SU-DHL-6 (cell line): ENCODE data around the gene ZSCAN31.
A peak's percentile ranks its signal among the peaks of the same experiment; 100 is the strongest.

Experiments used
- H2AFZ ChIP-seq: fragments of 200-600 bp; sonication (generic); 2 replicates; pipeline ENCODE4 v1.6.1; 2014; ENCODE audit warnings: low read depth, mild to moderate bottlenecking, moderate library complexity, mixed read lengths, antibody characterized with exemption, low read length; ENCODE audit not compliant: severe bottlenecking
- H3F3A ChIP-seq: fragments of 200-600 bp; shearing (Covaris generic); 2 replicates; pipeline ENCODE4 v1.6.0; 2016; ENCODE audit warnings: antibody characterized with exemption, mild to moderate bottlenecking; ENCODE audit not compliant: insufficient read depth
- H3K27ac ChIP-seq: fragments of 200-600 bp; sonication (generic); 2 replicates; pipeline ENCODE4 v1.5.1; 2016; ENCODE audit warnings: low read depth, mild to moderate bottlenecking, low read length, moderate library complexity, mixed read lengths
- H3K27me3 ChIP-seq: fragments of 200-600 bp; sonication (generic), shearing (Covaris generic); 2 replicates; pipeline ENCODE4 v1.6.0; 2014; ENCODE audit warnings: mild to moderate bottlenecking, low read length
- H3K36me3 ChIP-seq: fragments of 200-600 bp; sonication (generic); 2 replicates; pipeline ENCODE4 v1.6.1; 2014; ENCODE audit warnings: mild to moderate bottlenecking, low read length, mixed read lengths
- H3K4me2 ChIP-seq: fragments of 300-600, 200-600 bp; shearing (Covaris generic), sonication (generic); 2 replicates; pipeline ENCODE4 v1.6.0; 2014; ENCODE audit warnings: low read length, low read depth, mild to moderate bottlenecking; ENCODE audit not compliant: poor library complexity, severe bottlenecking
- H3K4me3 ChIP-seq: fragments of 200-600 bp; sonication (generic); 2 replicates; pipeline ENCODE4 v1.5.1; 2014; ENCODE audit warnings: antibody characterized with exemption, low read length, mild to moderate bottlenecking, mixed read lengths; ENCODE audit not compliant: insufficient read depth, poor library complexity, severe bottlenecking
- H3K79me2 ChIP-seq: fragments of 200-600 bp; sonication (generic); 2 replicates; pipeline ENCODE4 v1.6.1; 2014; ENCODE audit warnings: mild to moderate bottlenecking, low read length, moderate library complexity; ENCODE audit not compliant: insufficient read depth
- H3K9ac ChIP-seq: fragments of 200-600 bp; sonication (generic); 2 replicates; pipeline ENCODE4 v1.7.0; 2014; ENCODE audit warnings: mild to moderate bottlenecking, low read length
- H3K9me2 ChIP-seq: fragments of 200-600 bp; sonication (generic); replicated peaks from 2 replicates; pipeline ENCODE4 v1.6.1; 2014; ENCODE audit warnings: low read length; ENCODE audit not compliant: insufficient read depth
- H3K9me3 ChIP-seq: fragments of 200-600 bp; sonication (generic); 2 replicates; pipeline ENCODE4 v1.6.1; 2014; ENCODE audit warnings: low read length, mixed read lengths; ENCODE audit not compliant: insufficient read depth
- H4K20me1 ChIP-seq: fragments of 200-600 bp; sonication (generic); 2 replicates; pipeline ENCODE4 v1.6.1; 2014; ENCODE audit warnings: low read depth, mild to moderate bottlenecking, antibody characterized with exemption, low read length, moderate library complexity, mixed read lengths
- CTCF ChIP-seq: fragments of 200-600 bp; sonication (generic); IDR thresholded peaks from one replicate; pipeline ENCODE4 v1.5.1; 2017; ENCODE audit warnings: antibody characterized with exemption, mild to moderate bottlenecking, low read length, moderate library complexity; ENCODE audit not compliant: insufficient read depth, poor library complexity, severe bottlenecking
- EZH2phosphoT487 ChIP-seq: fragments of 200-600 bp; sonication (generic), shearing (Covaris generic); conservative IDR thresholded peaks from 2 replicates; pipeline ENCODE4 v1.6.1; 2018; ENCODE audit warnings: mild to moderate bottlenecking, antibody characterized with exemption, low read length, moderate library complexity, mixed read lengths

The ZSCAN31 gene

GRCh38 chr6:28295326-28295725 is 40.6 kb downstream of the ZSCAN31 start:
- Histone ChIP-seq H3K79me2 (no peaks in the 10 kb centered on the region), H2AFZ (no peak overlapping the region), H3K9me3 (no peaks in the 10 kb centered on the region), H3K27me3 (no peaks in the 10 kb centered on the region), H3K36me3 (no peaks in the 10 kb centered on the region; the same call in 1 of the 2 replicates), H3K9me2 (no peaks in the 10 kb centered on the region), H3F3A (no peaks in the 10 kb centered on the region), H4K20me1 (no peaks in the 10 kb centered on the region), H3K9ac (no peak overlapping the region), H3K4me2 (no peak overlapping the region), H3K4me3 (no peak overlapping the region), H3K27ac (no peak overlapping the region)
- TF ChIP-seq CTCF = no peak
- TF ChIP-seq EZH2phosphoT487 = no peak

GRCh38 chr6:28291573-28291972 is 44.4 kb downstream of the ZSCAN31 start:
- Histone ChIP-seq H4K20me1 (no peaks in the 10 kb centered on the region), H3K4me3 (no peak overlapping the region), H3K4me2 (no peak overlapping the region), H3K9me2 (no peaks in the 10 kb centered on the region), H3K27me3 (no peaks in the 10 kb centered on the region), H3K9ac (no peak overlapping the region), H2AFZ (no peak overlapping the region), H3K36me3 (peaks cover 12% of the 10 kb centered on the region; the same call in 1 of the 2 replicates), H3K9me3 (no peaks in the 10 kb centered on the region), H3K79me2 (no peaks in the 10 kb centered on the region), H3F3A (no peaks in the 10 kb centered on the region), H3K27ac (no peak overlapping the region)
- no peak for TF ChIP-seq EZH2phosphoT487
- no peak for TF ChIP-seq CTCF

GRCh38 chr6:28282926-28283325 is 53.0 kb downstream of the ZSCAN31 start:
- Histone ChIP-seq H3K79me2 (no peaks in the 10 kb centered on the region), H3K36me3 (peaks cover 9% of the 10 kb centered on the region; the same call in 1 of the 2 replicates), H3K9ac (no peak overlapping the region), H3K27ac (no peak overlapping the region), H2AFZ (no peak overlapping the region), H3K9me3 (no peaks in the 10 kb centered on the region), H3K9me2 (no peaks in the 10 kb centered on the region), H3F3A (no peaks in the 10 kb centered on the region), H3K27me3 (no peaks in the 10 kb centered on the region), H3K4me3 (no peak overlapping the region), H4K20me1 (no peaks in the 10 kb centered on the region), H3K4me2 (peak overlapping the region; percentile 87)
- TF ChIP-seq CTCF = no peak
- no peak for TF ChIP-seq EZH2phosphoT487
